ENCODE measurements around the gene ARHGAP11B.
"Not testable (repeated sequence)": the region's sequence is repeated elsewhere in the genome, so short reads cannot be mapped to it uniquely, and the experiment has no call there.

ARHGAP11B gene
- total RNA-seq: 0.08 to 6.4 (median 1.5) reads per million in 172 experiments

DNA sequence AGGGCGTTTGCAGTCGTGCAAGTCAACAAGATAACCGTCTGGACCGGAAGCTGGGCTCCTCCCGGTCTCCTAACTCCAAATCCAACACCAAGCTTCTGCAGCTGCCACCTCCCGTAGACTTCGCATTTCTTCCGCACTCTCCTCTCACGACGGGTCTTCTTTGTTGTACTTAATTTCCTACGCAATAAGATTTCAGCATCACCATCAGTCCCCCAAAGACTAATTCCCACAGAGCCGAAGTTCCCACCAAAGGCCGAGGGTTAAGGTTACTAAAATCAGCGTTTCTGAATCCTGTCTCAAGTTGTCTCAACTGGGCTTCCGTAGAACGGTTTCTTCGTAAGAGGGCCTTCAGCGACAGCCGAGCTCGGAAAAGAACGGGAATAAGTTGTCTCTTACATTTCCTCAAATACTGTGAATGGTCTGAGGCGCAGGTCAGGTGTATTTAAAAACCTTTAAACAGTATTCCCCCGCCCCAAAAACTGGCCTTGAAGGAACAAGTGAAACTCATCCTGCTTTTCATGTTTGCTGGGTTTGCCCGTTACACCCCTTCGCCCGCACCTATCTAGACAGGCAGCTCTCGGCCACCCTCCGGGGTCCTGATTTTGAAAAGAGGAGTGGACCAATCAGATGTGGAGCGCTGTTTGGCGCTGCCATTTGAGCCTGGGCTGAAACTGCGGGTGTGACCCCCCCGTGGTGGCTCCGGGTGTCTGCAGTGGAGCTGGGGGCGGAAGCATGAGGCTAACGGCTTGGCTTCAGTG is at the start of gene ARHGAP11B:
ARHGAP11B (plus strand) TSS at position 693 of the 758 bp plus-strand sequence.
- intact Hi-C loops (cut with DNase I, micrococcal nuclease); H3K27me3 Mint-ChIP-seq; CTCF ChIA-PET; H3K9me3 ChIP-seq (ENCODE audit: control insufficient read depth in 1 of 2, insufficient read depth in 1 of 2, low read length in 2 of 2); H3K36me3 ChIP-seq (ENCODE audit: insufficient read depth, low read length); H3K27me3 ChIP-seq (ENCODE audit: control insufficient read depth in 1 of 2, insufficient read depth in 2 of 2, low read length in 2 of 2); H3K9me3 Mint-ChIP-seq; H3K4me1 ChIP-seq (ENCODE audit: insufficient read depth, low read length): not testable (repeated sequence)
- H3K4me1 Mint-ChIP-seq (ENCODE audit: low read depth): peaks cover 25% of the 10 kb centered on the region
- POLR2A ChIA-PET: interaction anchor here (0.6 to 1.4 kb wide), 3 partner anchors 701 to 1989 kb away, joined by 6 to 9 read pairs (median 8); partner anchors contain the start of genes KLF13 and NSMCE3
- peaks cover 24% of the 10 kb centered on the region for H3K36me3 Mint-ChIP-seq (ENCODE audit: low read depth)
- peak within 1 kb of the TSS; percentile 96 for H3K27ac Mint-ChIP-seq
- DNase-seq (peak; percentile 88 to 98 (median 92)), ATAC-seq (ENCODE audit: poor library complexity) (peak; percentile 90)
- peak within 1 kb of the TSS; percentile 97 for H3K4me3 Mint-ChIP-seq
- Histone ChIP-seq H3K27ac (ENCODE audit: low read depth in 1 of 2, low read length in 2 of 2) (peak within 1 kb of the TSS; percentile 61 to 83), H3K4me3 (ENCODE audit: low read length) (peak within 1 kb of the TSS; percentile 72)

DNA sequence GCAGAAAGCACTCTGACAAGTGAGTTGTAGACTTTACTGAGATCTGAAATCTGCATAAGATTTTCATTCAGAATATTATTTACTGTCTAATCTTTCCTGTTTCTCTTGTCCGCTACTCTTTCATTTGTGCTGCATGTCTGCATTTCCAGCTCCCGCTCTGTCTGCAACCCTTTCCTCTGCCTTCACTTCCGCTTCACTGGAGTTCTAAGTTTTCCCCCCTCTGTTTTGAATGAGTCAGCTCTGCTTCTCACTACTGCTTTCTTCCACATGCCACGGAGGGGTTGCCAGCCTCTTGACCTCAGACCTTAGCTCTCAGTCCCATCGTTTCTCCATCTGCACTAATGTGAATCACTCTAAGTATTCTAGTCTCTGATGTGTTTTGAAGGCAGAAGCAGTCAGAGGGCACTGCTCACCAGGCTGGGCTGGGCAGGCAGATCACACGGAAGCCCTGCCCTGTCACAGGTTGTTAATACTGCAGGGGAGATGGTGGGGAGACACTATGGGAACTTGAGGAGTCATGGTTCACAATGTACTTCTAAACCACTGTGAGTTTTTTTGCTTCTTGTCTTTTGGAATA is 46.4 kb upstream of the ARHGAP11B start:
- POLR2A ChIA-PET; H3K27me3 Mint-ChIP-seq; H3K36me3 ChIP-seq (ENCODE audit: insufficient read depth, low read length); H3K4me1 ChIP-seq (ENCODE audit: insufficient read depth, low read length); H3K36me3 Mint-ChIP-seq (ENCODE audit: low read depth); H3K9me3 Mint-ChIP-seq; H3K27me3 ChIP-seq (ENCODE audit: control insufficient read depth in 1 of 2, insufficient read depth in 2 of 2, low read length in 2 of 2); CTCF ChIA-PET; H3K4me1 Mint-ChIP-seq (ENCODE audit: low read depth); DNase-seq; H3K4me3 Mint-ChIP-seq; H3K9me3 ChIP-seq (ENCODE audit: control insufficient read depth in 1 of 2, insufficient read depth in 1 of 2, low read length in 2 of 2); intact Hi-C loops (cut with DNase I, micrococcal nuclease); ATAC-seq (ENCODE audit: poor library complexity); H3K27ac Mint-ChIP-seq; H3K4me3 ChIP-seq (ENCODE audit: low read length); H3K27ac ChIP-seq (ENCODE audit: low read depth in 1 of 2, low read length in 2 of 2): not testable (repeated sequence)

DNA sequence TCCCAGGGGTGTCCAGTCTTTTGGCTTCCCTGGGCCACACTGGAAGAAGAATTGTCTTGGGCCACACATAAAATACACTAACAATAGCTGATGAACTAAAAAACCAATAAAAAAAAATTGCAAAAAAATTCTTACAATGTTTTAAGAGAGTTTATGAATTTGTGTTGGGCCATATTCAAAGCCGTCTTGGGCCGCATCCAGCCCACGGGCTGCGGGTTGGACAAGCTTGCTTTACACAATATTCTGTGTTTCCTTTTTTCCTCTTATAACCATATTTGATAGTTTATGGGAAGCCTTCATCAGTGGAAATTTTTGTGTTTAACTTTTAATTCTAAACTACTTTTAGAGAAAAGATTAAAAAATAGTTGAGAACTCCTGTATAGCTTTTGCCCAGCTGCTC is 45.2 kb upstream of the ARHGAP11B start:
- H3K36me3 Mint-ChIP-seq (ENCODE audit: low read depth); CTCF ChIA-PET; H3K27ac Mint-ChIP-seq; H3K4me3 ChIP-seq (ENCODE audit: low read length); POLR2A ChIA-PET; H3K4me1 ChIP-seq (ENCODE audit: insufficient read depth, low read length); DNase-seq; H3K36me3 ChIP-seq (ENCODE audit: insufficient read depth, low read length); intact Hi-C loops (cut with DNase I, micrococcal nuclease); H3K9me3 ChIP-seq (ENCODE audit: control insufficient read depth in 1 of 2, insufficient read depth in 1 of 2, low read length in 2 of 2); H3K4me1 Mint-ChIP-seq (ENCODE audit: low read depth); H3K27me3 Mint-ChIP-seq; H3K27me3 ChIP-seq (ENCODE audit: control insufficient read depth in 1 of 2, insufficient read depth in 2 of 2, low read length in 2 of 2); H3K27ac ChIP-seq (ENCODE audit: low read depth in 1 of 2, low read length in 2 of 2); H3K9me3 Mint-ChIP-seq; H3K4me3 Mint-ChIP-seq; ATAC-seq (ENCODE audit: poor library complexity): not testable (repeated sequence)

DNA sequence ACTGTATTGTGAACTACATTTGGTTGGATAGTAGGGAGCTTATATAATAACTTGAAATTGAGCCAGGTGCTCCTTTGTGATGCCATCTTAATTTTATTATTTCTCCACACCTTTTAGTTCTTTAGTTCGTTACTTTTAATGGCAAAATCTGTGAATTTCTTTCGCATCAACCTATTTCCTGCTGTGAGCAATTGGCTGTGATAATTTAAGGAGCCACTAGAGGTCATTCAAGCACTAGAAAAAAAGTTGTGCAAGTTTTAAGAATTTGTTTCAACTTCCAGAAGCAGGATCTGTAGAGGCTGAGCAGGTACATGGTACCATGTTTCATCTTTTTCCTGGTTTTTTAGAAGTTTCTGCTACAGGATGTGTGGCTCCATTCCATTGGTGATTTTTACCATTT is 27.0 kb upstream of the ARHGAP11B start:
- H3K4me1 Mint-ChIP-seq (ENCODE audit: low read depth); intact Hi-C loops (cut with DNase I, micrococcal nuclease); POLR2A ChIA-PET; H3K27me3 ChIP-seq (ENCODE audit: control insufficient read depth in 1 of 2, insufficient read depth in 2 of 2, low read length in 2 of 2); H3K4me1 ChIP-seq (ENCODE audit: insufficient read depth, low read length); H3K4me3 ChIP-seq (ENCODE audit: low read length); H3K27ac ChIP-seq (ENCODE audit: low read depth in 1 of 2, low read length in 2 of 2); H3K27me3 Mint-ChIP-seq; H3K27ac Mint-ChIP-seq; H3K4me3 Mint-ChIP-seq; H3K9me3 ChIP-seq (ENCODE audit: control insufficient read depth in 1 of 2, insufficient read depth in 1 of 2, low read length in 2 of 2); CTCF ChIA-PET; H3K9me3 Mint-ChIP-seq; H3K36me3 Mint-ChIP-seq (ENCODE audit: low read depth); ATAC-seq (ENCODE audit: poor library complexity); H3K36me3 ChIP-seq (ENCODE audit: insufficient read depth, low read length): not testable (repeated sequence)
- DNase-seq: peak in 1 of 14 experiments; percentile 12
- TF ChIP-seq, protein P1, sequence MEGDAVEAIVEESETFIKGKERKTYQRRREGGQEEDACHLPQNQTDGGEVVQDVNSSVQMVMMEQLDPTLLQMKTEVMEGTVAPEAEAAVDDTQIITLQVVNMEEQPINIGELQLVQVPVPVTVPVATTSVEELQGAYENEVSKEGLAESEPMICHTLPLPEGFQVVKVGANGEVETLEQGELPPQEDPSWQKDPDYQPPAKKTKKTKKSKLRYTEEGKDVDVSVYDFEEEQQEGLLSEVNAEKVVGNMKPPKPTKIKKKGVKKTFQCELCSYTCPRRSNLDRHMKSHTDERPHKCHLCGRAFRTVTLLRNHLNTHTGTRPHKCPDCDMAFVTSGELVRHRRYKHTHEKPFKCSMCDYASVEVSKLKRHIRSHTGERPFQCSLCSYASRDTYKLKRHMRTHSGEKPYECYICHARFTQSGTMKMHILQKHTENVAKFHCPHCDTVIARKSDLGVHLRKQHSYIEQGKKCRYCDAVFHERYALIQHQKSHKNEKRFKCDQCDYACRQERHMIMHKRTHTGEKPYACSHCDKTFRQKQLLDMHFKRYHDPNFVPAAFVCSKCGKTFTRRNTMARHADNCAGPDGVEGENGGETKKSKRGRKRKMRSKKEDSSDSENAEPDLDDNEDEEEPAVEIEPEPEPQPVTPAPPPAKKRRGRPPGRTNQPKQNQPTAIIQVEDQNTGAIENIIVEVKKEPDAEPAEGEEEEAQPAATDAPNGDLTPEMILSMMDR (IDR thresholded peaks at IDR 0.05): peak; percentile 28

DNA sequence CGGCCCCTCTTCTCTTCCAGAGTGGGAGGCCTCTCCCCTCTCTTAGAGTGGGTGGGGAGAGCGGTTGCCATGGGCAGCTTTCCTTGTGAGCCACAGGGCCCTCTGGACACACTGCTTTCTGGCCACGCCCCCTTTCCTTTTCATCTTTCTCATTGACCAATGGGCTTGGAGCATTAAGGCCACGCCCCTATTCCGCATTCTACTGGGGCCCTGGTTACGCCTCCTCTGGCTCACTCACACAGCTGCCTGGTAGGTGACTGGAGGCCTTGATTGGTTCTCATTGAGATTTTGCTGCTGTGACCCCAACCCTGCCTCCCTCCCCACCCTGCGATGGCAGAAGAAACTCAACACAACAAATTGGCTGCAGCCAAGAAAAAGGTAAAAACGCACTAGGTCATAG is 22.1 kb upstream of the ARHGAP11B start, which contains the start of gene GOLGA8H:
GOLGA8H (plus strand) TSS at position 233 of the 400 bp plus-strand sequence; CDS start at position 331, 98 bp downstream.
- H3K4me1 Mint-ChIP-seq (ENCODE audit: low read depth); H3K27me3 Mint-ChIP-seq; CTCF ChIA-PET; H3K27ac ChIP-seq (ENCODE audit: low read depth in 1 of 2, low read length in 2 of 2); H3K27me3 ChIP-seq (ENCODE audit: control insufficient read depth in 1 of 2, insufficient read depth in 2 of 2, low read length in 2 of 2); H3K9me3 ChIP-seq (ENCODE audit: control insufficient read depth in 1 of 2, insufficient read depth in 1 of 2, low read length in 2 of 2); H3K36me3 Mint-ChIP-seq (ENCODE audit: low read depth); POLR2A ChIA-PET; H3K4me1 ChIP-seq (ENCODE audit: insufficient read depth, low read length); H3K27ac Mint-ChIP-seq; intact Hi-C loops (cut with DNase I, micrococcal nuclease); H3K36me3 ChIP-seq (ENCODE audit: insufficient read depth, low read length); H3K4me3 ChIP-seq (ENCODE audit: low read length); H3K9me3 Mint-ChIP-seq; ATAC-seq (ENCODE audit: poor library complexity); H3K4me3 Mint-ChIP-seq: not testable (repeated sequence)
- DNase-seq: peak in 1 of 14 experiments; percentile 0

DNA sequence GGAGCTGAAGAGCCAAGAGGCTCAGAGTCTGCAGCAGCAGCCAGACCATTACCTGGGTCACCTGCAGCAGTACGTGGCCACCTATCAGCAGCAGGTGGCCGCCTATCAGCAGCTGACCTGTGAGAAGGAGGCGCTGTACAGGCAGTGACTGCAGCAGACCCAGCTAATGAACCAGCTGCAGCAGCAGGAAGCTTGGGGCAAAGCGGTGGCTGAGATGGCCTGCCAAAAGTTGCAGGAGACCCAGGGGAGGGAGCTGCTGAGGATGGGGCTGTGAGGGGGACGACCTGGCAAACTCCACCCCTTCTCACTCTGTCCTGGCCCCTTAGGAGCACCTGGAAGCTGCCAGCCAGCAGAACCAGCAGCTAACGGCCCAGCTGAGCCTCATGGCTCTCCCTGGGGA is 13.7 kb upstream of the ARHGAP11B start:
- H3K27ac ChIP-seq (ENCODE audit: low read depth in 1 of 2, low read length in 2 of 2); H3K9me3 Mint-ChIP-seq; H3K27me3 Mint-ChIP-seq; DNase-seq; H3K27ac Mint-ChIP-seq; H3K36me3 Mint-ChIP-seq (ENCODE audit: low read depth); H3K4me3 ChIP-seq (ENCODE audit: low read length); intact Hi-C loops (cut with DNase I, micrococcal nuclease); POLR2A ChIA-PET; H3K36me3 ChIP-seq (ENCODE audit: insufficient read depth, low read length); H3K9me3 ChIP-seq (ENCODE audit: control insufficient read depth in 1 of 2, insufficient read depth in 1 of 2, low read length in 2 of 2); H3K4me1 Mint-ChIP-seq (ENCODE audit: low read depth); H3K4me3 Mint-ChIP-seq; H3K27me3 ChIP-seq (ENCODE audit: control insufficient read depth in 1 of 2, insufficient read depth in 2 of 2, low read length in 2 of 2); CTCF ChIA-PET; ATAC-seq (ENCODE audit: poor library complexity); H3K4me1 ChIP-seq (ENCODE audit: insufficient read depth, low read length): not testable (repeated sequence)
